Erythroblast (primary cell): ENCODE data around the gene KIAA1191.

Source experiments
- GATA1 ChIP-seq: IDR thresholded peaks from 2 replicates; pipeline ENCODE4 v1.6.1; 2011; ENCODE audit warnings: low read depth, mild to moderate bottlenecking, control low read depth, low read length, moderate library complexity
- POLR2A ChIP-seq: IDR thresholded peaks from 2 replicates; pipeline ENCODE4 v1.6.1; 2011; ENCODE audit warnings: mild to moderate bottlenecking, low read length

DNA sequence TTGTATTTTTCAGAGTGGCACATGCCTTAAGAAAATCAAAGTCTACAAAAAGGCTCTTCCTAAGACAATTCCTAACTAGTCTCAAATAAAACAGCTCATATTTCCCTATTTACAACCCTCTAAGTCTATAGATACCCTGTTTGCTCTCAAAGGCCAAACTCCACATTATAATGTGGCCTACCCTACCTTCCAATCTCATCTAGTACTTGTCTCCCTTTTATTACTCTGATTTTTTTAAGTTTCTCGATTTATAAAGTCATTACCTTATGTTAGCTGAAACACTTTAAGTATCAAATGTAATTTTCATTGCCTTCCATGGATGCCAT lies 19.4 kb downstream of the KIAA1191 start:
- TF ChIP-seq POLR2A (no peak), GATA1 (no peak)
